GM12892 (cell line): ENCODE measurements around the gene CD160.

Source experiments
- POLR2A ChIP-seq: IDR thresholded peaks from 2 replicates; pipeline ENCODE4 v1.6.1; 2011; ENCODE audit warnings: low read depth, low read length, control low read depth
- POLR2AphosphoS5 ChIP-seq: IDR thresholded peaks from 2 replicates; pipeline ENCODE4 v1.6.1; 2011; ENCODE audit warnings: low read depth, low read length, control low read depth
- TAF1 ChIP-seq: IDR thresholded peaks from 2 replicates; pipeline ENCODE4 v1.6.1; 2011; ENCODE audit warnings: low read depth, mild to moderate bottlenecking, control low read depth, low read length, borderline replicate concordance

GRCh38 chr1:145702826-145703225 lies 16.5 kb upstream of the CD160 start:
- no peak for TF ChIP-seq POLR2A
- no peak for TF ChIP-seq POLR2AphosphoS5
- TF ChIP-seq TAF1 = no peak
